CD4-positive, CD25-positive, alpha-beta regulatory T cell (primary cell): ENCODE data around the gene HNRNPH1. TPM values are rescaled to one million over a fixed set of nuclear protein-coding genes. Genes with fewer than 3 reads are reported as not detected.

Source experiments
- ATAC-seq, 2 donors: fragments of 150-1000 bp; cut with Tn5 transposase; one replicate each; pipeline ENCODE4 v1.10.0; 2021; ENCODE audit warnings: low read depth in 2 of 2, moderate number of reproducible peaks in 2 of 2, moderate library complexity in 1 of 2
- DNase-seq, 3 donors: peaks; one replicate each; pipeline versions ENCODE4 v3.0.0 to v3.0.0-alpha.2; 2012 to 2022; ENCODE audit warnings: mixed read lengths in 1 of 3
- H3K27ac ChIP-seq: one replicate; pipeline ENCODE4 v1.7.0; 2013; ENCODE audit warnings: mild to moderate bottlenecking, low read length; ENCODE audit not compliant: insufficient read depth, poor library complexity, severe bottlenecking
- H3K27me3 ChIP-seq: one replicate; pipeline ENCODE4 v1.7.0; 2013; ENCODE audit warnings: low read length; ENCODE audit not compliant: control insufficient read depth, insufficient read depth
- H3K36me3 ChIP-seq: one replicate; pipeline ENCODE4 v1.7.0; 2013; ENCODE audit warnings: mild to moderate bottlenecking, low read length, moderate library complexity; ENCODE audit not compliant: control insufficient read depth, insufficient read depth
- H3K4me1 ChIP-seq: 2 replicates; pipeline ENCODE4 v1.7.0; 2013; ENCODE audit warnings: mild to moderate bottlenecking, low read length; ENCODE audit not compliant: insufficient read depth, control insufficient read depth, poor library complexity, severe bottlenecking
- H3K4me3 ChIP-seq: one replicate; pipeline ENCODE4 v1.7.0; 2013; ENCODE audit warnings: low read depth, mild to moderate bottlenecking, low read length, moderate library complexity
- H3K9me3 ChIP-seq, 2 experiments: 1 replicate in 1 of 2; 2 replicates in 1 of 2; pipeline ENCODE4 v1.7.0; 2013; ENCODE audit warnings: low read length in 2 of 2, mild to moderate bottlenecking in 1 of 2, moderate library complexity in 1 of 2; ENCODE audit not compliant: control insufficient read depth in 2 of 2
- H3K27ac Mint-ChIP-seq, 3 donors: one replicate each; pipeline ENCODE4 v1.8.0; 2020 to 2022; ENCODE audit warnings: mild to moderate bottlenecking in 3 of 3, mixed read lengths in 3 of 3, moderate library complexity in 2 of 3
- H3K27me3 Mint-ChIP-seq: one replicate; pipeline ENCODE4 v1.8.0; 2022; ENCODE audit warnings: mild to moderate bottlenecking, mixed read lengths
- H3K36me3 Mint-ChIP-seq: one replicate; pipeline ENCODE4 v1.8.0; 2020; ENCODE audit warnings: mixed read lengths
- H3K4me1 Mint-ChIP-seq, 4 donors: one replicate each; pipeline ENCODE4 v1.8.0; 2020 to 2022; ENCODE audit warnings: mixed read lengths in 4 of 4, mild to moderate bottlenecking in 1 of 4
- H3K4me3 Mint-ChIP-seq, 4 donors: one replicate each; pipeline ENCODE4 v1.8.0; 2020 to 2022; ENCODE audit warnings: mild to moderate bottlenecking in 4 of 4, mixed read lengths in 4 of 4, moderate library complexity in 3 of 4
- H3K9me3 Mint-ChIP-seq, 7 donors: one replicate each; pipeline ENCODE4 v1.8.0; 2020 to 2022; ENCODE audit warnings: mixed read lengths in 7 of 7, mild to moderate bottlenecking in 3 of 7, moderate library complexity in 2 of 7
- polyA plus RNA-seq, 4 donors: library from polyadenylated mRNA; unstranded; fragments of 300-500 nt; fragmentation: Illumina TruSeq; gene quantifications; one replicate each; pipeline ENCODE4 v1.2.3, GENCODE V29; 2021
- total RNA-seq: library from RNA; stranded (reverse); gene quantifications from one replicate; pipeline ENCODE4 v1.2.3, GENCODE V29; 2022

HNRNPH1 gene
- total and polyA plus RNA-seq, 5 donors from 2014 or later: 102 to 2,049 (median 140) TPM

GRCh38 chr5:179564526-179564925, 58.9 kb downstream of the HNRNPH1 start:
- Mint-ChIP-seq H3K27ac (no peak overlapping the region), H3K27me3 (no peaks in the 10 kb centered on the region), H3K36me3 (peaks cover 29% of the 10 kb centered on the region), H3K4me1 (peaks cover 3 to 14% (median 3%) of the 10 kb centered on the region in 4 donors), H3K9me3 (no peaks in the 10 kb centered on the region), H3K4me3 (no peak overlapping the region)
- H3K9me3 ChIP-seq: no peaks in the 10 kb centered on the region
- DNase-seq (no peak), ATAC-seq (no peak)
- no peaks in the 10 kb centered on the region for H3K27me3 ChIP-seq
- peaks cover 5% of the 10 kb centered on the region for H3K4me1 ChIP-seq
- peaks cover 47% of the 10 kb centered on the region for H3K36me3 ChIP-seq
- H3K27ac ChIP-seq: no peak overlapping the region
- H3K4me3 ChIP-seq: no peak overlapping the region

Other genes with a start within 250 kb of the HNRNPH1 start
- 40.4 TPM for gene RUFY1, start 73.1 kb downstream of the HNRNPH1 start, total RNA-seq
- gene RUFY1, start 73.1 kb downstream of the HNRNPH1 start, polyA plus RNA-seq: 10 to 100 TPM; 18.3 to 25.9 (median 23.7) TPM
- not detected for gene CBY3, start 57.4 kb upstream of the HNRNPH1 start, total RNA-seq
- gene CBY3, start 57.4 kb upstream of the HNRNPH1 start, polyA plus RNA-seq: under 1 TPM in 1 of 4 donors, not detected in 3; 0.70 TPM
- gene CANX, start 75.3 kb upstream of the HNRNPH1 start, total RNA-seq: 180 TPM
- 100 to 1,000 TPM; 190 to 205 (median 199) TPM for gene CANX, start 75.3 kb upstream of the HNRNPH1 start, polyA plus RNA-seq
- 39.5 TPM for gene MAML1, start 109.2 kb upstream of the HNRNPH1 start, total RNA-seq
- gene MAML1, start 109.2 kb upstream of the HNRNPH1 start, polyA plus RNA-seq: 1 to 10 TPM; 2.8 to 4.9 (median 3.8) TPM
- gene LTC4S, start 170.3 kb upstream of the HNRNPH1 start, total RNA-seq: 2.8 TPM
- 1 to 10 TPM in 2 of 4 donors, under 1 TPM in 2; 0.48 to 4.3 (median 1.3) TPM for gene LTC4S, start 170.3 kb upstream of the HNRNPH1 start, polyA plus RNA-seq
- gene MGAT4B, start 183.2 kb upstream of the HNRNPH1 start, total RNA-seq: 134 TPM
- gene MGAT4B, start 183.2 kb upstream of the HNRNPH1 start, polyA plus RNA-seq: 10 to 100 TPM; 11.9 to 18.0 (median 13.8) TPM
- gene SQSTM1, start 197.2 kb upstream of the HNRNPH1 start, total RNA-seq: 615 TPM
- 100 to 1,000 TPM; 219 to 283 (median 237) TPM for gene SQSTM1, start 197.2 kb upstream of the HNRNPH1 start, polyA plus RNA-seq
- 46.4 TPM for gene MRNIP, start 235.1 kb upstream of the HNRNPH1 start, total RNA-seq
- gene MRNIP, start 235.1 kb upstream of the HNRNPH1 start, polyA plus RNA-seq: 10 to 100 TPM; 10.2 to 18.5 (median 17.2) TPM